GM23338 (cell line): ENCODE results near the gene TENM4. TPM values are rescaled to one million over a fixed set of nuclear protein-coding genes. Genes with fewer than 3 reads are reported as not detected.

Source experiments
- ATAC-seq: fragments of 200-7000 bp; cut with Tn5 transposase; 3 replicates; pipeline ENCODE4 v1.9.1; 2020
- DNase-seq: peaks from one replicate; pipeline ENCODE4 v3.0.0-alpha.2; 2015; ENCODE audit warnings: low spot score
- H2AFZ ChIP-seq: fragments of 200-600 bp; sonication (generic); 2 replicates; pipeline ENCODE4 v1.8.0; 2016; ENCODE audit warnings: antibody characterized with exemption, mild to moderate bottlenecking, moderate library complexity
- H3F3A ChIP-seq: fragments of 200-600 bp; sonication (generic); replicated peaks from 2 replicates; pipeline ENCODE4 v1.8.0; 2017; ENCODE audit warnings: antibody characterized with exemption, mixed run types, low read depth
- H3K27ac ChIP-seq: fragments of 200-600 bp; sonication (generic); 2 replicates; pipeline ENCODE4 v1.6.1; 2016; ENCODE audit warnings: low read depth
- H3K27me3 ChIP-seq: fragments of 200-600 bp; sonication (generic); 2 replicates; pipeline ENCODE4 v1.8.0; 2016; ENCODE audit warnings: mild to moderate bottlenecking, mixed run types, moderate library complexity; ENCODE audit not compliant: insufficient read depth
- H3K36me3 ChIP-seq: fragments of 200-600 bp; sonication (generic); 2 replicates; pipeline ENCODE4 v1.8.0; 2016; ENCODE audit warnings: mild to moderate bottlenecking; ENCODE audit not compliant: insufficient read depth
- H3K4me1 ChIP-seq: fragments of 200-600 bp; sonication (generic); 2 replicates; pipeline ENCODE4 v1.8.0; 2016; ENCODE audit warnings: mild to moderate bottlenecking, moderate library complexity; ENCODE audit not compliant: insufficient read depth
- H3K4me2 ChIP-seq: fragments of 200-600 bp; sonication (generic); 2 replicates; pipeline ENCODE4 v1.7.1; 2017; ENCODE audit warnings: mixed run types
- H3K4me3 ChIP-seq: fragments of 200-600 bp; sonication (generic); 2 replicates; pipeline ENCODE4 v1.6.1; 2016; ENCODE audit warnings: mixed run types
- H3K79me2 ChIP-seq: fragments of 200-600 bp; sonication (generic); replicated peaks from 2 replicates; pipeline ENCODE4 v1.8.0; 2017; ENCODE audit warnings: mild to moderate bottlenecking; ENCODE audit not compliant: insufficient read depth
- H3K9me2 ChIP-seq: fragments of 200-600 bp; sonication (generic); 2 replicates; pipeline ENCODE4 v1.8.0; 2017; ENCODE audit not compliant: insufficient read depth
- H4K20me1 ChIP-seq: fragments of 200-600 bp; sonication (generic); replicated peaks from 2 replicates; pipeline ENCODE4 v1.8.0; 2017; ENCODE audit warnings: mild to moderate bottlenecking; ENCODE audit not compliant: insufficient read depth
- H3K27ac Mint-ChIP-seq: 2 replicates; pipeline ENCODE4 v1.8.0; 2020; ENCODE audit warnings: inconsistent platforms, mild to moderate bottlenecking, moderate library complexity, mixed read lengths
- H3K27me3 Mint-ChIP-seq: 3 replicates; pipeline ENCODE4 v1.8.0; 2022; ENCODE audit warnings: low read depth, mild to moderate bottlenecking, moderate library complexity, mixed read lengths, inconsistent platforms; ENCODE audit not compliant: insufficient read depth, poor library complexity
- H3K36me3 Mint-ChIP-seq: 3 replicates; pipeline ENCODE4 v1.8.0; 2021; ENCODE audit warnings: low read depth, mild to moderate bottlenecking, inconsistent platforms, moderate library complexity, mixed read lengths
- H3K4me1 Mint-ChIP-seq: 3 replicates; pipeline ENCODE4 v1.8.0; 2020; ENCODE audit warnings: mild to moderate bottlenecking, inconsistent platforms, mixed read lengths
- H3K4me3 Mint-ChIP-seq: 3 replicates; pipeline ENCODE4 v1.8.0; 2021; ENCODE audit warnings: moderate library complexity, mild to moderate bottlenecking, inconsistent platforms, mixed read lengths
- H3K9me3 Mint-ChIP-seq: 3 replicates; pipeline ENCODE4 v1.8.0; 2020; ENCODE audit warnings: moderate library complexity, mild to moderate bottlenecking, inconsistent platforms, mixed read lengths
- CTCF ChIP-seq, 2 experiments: fragments of 200-600 bp in 1 of 2; sonication (generic) in 1 of 2; conservative IDR thresholded peaks; 2 replicates each; pipeline versions ENCODE4 v1.5.1 to v1.6.1; 2016 to 2017; ENCODE audit warnings: antibody characterized with exemption in 2 of 2, low read depth in 2 of 2, mild to moderate bottlenecking in 2 of 2, moderate library complexity in 1 of 2
- EZH2 ChIP-seq: fragments of 200-600 bp; sonication (generic); IDR thresholded peaks from one replicate; pipeline ENCODE4 v1.8.0; 2017; ENCODE audit warnings: antibody characterized with exemption, mild to moderate bottlenecking, low read depth; ENCODE audit not compliant: unreplicated experiment
- EZH2phosphoT487 ChIP-seq: fragments of 200-600 bp; sonication (generic); IDR thresholded peaks from one replicate; pipeline ENCODE4 v1.8.1; 2018; ENCODE audit warnings: antibody characterized with exemption; ENCODE audit not compliant: unreplicated experiment
- JUNB ChIP-seq: IDR thresholded peaks from one replicate; pipeline ENCODE4 v1.6.1; 2016; ENCODE audit warnings: antibody characterized with exemption; ENCODE audit not compliant: unreplicated experiment
- STAT1 ChIP-seq: IDR thresholded peaks from one replicate; pipeline ENCODE4 v1.6.1; 2016; ENCODE audit warnings: antibody characterized with exemption; ENCODE audit not compliant: unreplicated experiment
- ZNF114 ChIP-seq: fragments of 250-450 bp; sonication (Bioruptor Pico); IDR thresholded peaks from 2 replicates; pipeline ENCODE4 v1.5.0; 2020; ENCODE audit warnings: mild to moderate bottlenecking, moderate library complexity
- ZNF462 ChIP-seq: fragments of 250-450 bp; sonication (Bioruptor Pico); IDR thresholded peaks from 2 replicates; pipeline ENCODE4 v1.5.0; 2020; ENCODE audit warnings: mild to moderate bottlenecking, moderate library complexity
- polyA plus RNA-seq: library from polyadenylated mRNA; unstranded; fragments of >200 nt; fragmentation: Nextera tagmentation; extraction: Ambion mirVana; gene quantifications from 2 replicates; pipeline ENCODE4 v1.2.1, GENCODE V29; 2016
- total RNA-seq: library from RNA; depleted of rRNA; stranded (reverse); fragments of >200 nt; shearing (Covaris generic); gene quantifications from 2 replicates; pipeline ENCODE4 v1.2.3, GENCODE V29; 2014

The TENM4 gene
- total and polyA plus RNA-seq, 2 experiments from 2014 or later: 7.3 TPM

GRCh38 chr11:78801161-78801884 is 639.5 kb downstream of the TENM4 start:
- Mint-ChIP-seq H3K4me1 (peaks cover 30% of the 10 kb centered on the region), H3K36me3 (no peaks in the 10 kb centered on the region), H3K9me3 (no peaks in the 10 kb centered on the region), H3K27ac (no peak overlapping the region), H3K27me3 (peaks cover 3% of the 10 kb centered on the region), H3K4me3 (no peak overlapping the region)
- Histone ChIP-seq H2AFZ (no peak overlapping the region), H3K4me1 (peaks cover 18% of the 10 kb centered on the region), H3K27ac (no peak overlapping the region), H3K79me2 (no peaks in the 10 kb centered on the region), H3K4me2 (no peak overlapping the region), H4K20me1 (no peaks in the 10 kb centered on the region), H3K4me3 (no peak overlapping the region), H3K36me3 (no peaks in the 10 kb centered on the region), H3F3A (no peaks in the 10 kb centered on the region), H3K9me2 (no peaks in the 10 kb centered on the region; the same call in 1 of the 2 replicates), H3K27me3 (no peaks in the 10 kb centered on the region)
- ATAC-seq (no peak), DNase-seq (no peak)
- no peak for TF ChIP-seq STAT1
- TF ChIP-seq JUNB: no peak
- TF ChIP-seq EZH2: no peak
- no peak for TF ChIP-seq CTCF (conservative IDR thresholded peaks at IDR 0.05; ENCODE audit: low read depth in 2 of 2)
- no peak for TF ChIP-seq EZH2phosphoT487
- TF ChIP-seq ZNF114: no peak
- TF ChIP-seq ZNF462 (CRISPR knock-in tag): no peak
